ENCODE data around the gene KCNQ2.

GRCh38 chr20:63471002-63471716 lies 1.3 kb downstream of the KCNQ2 start:
- TF ChIP-seq CTCF (IDR thresholded peaks at IDR 0.05) = no peak
- no peak for TF ChIP-seq POLR2A (IDR thresholded peaks at IDR 0.05)
- no peak for TF ChIP-seq EP300 (IDR thresholded peaks at IDR 0.05)
